ENCODE results near the gene FOXD4L6. TPM values are rescaled to one million over a fixed set of nuclear protein-coding genes. Genes with fewer than 3 reads are reported as not detected.
"Not testable (repeated sequence)": the region's sequence is repeated elsewhere in the genome, so short reads cannot be mapped to it uniquely, and the experiment has no call there.

Gene FOXD4L6
- total RNA-seq, 2 donors from 2014 or later: not detected

- ATAC-seq: peak; percentile 40 to 43
- H3K9me3 Mint-ChIP-seq; DNase-seq (ENCODE audit: low spot score in 2 of 2): not testable (repeated sequence)
These were observed 19.7 kb downstream of the FOXD4L6 start for GRCh38 chr9:41108816-41109215.

GRCh38 chr9:41106472-41107116 lies 21.9 kb downstream of the FOXD4L6 start:
- not testable (repeated sequence) for H3K36me3 Mint-ChIP-seq; H3K27ac Mint-ChIP-seq; DNase-seq (ENCODE audit: low spot score in 2 of 2); H3K9me3 Mint-ChIP-seq; ATAC-seq

More at GRCh38 chr9:41108816-41109215, 19.7 kb downstream of the FOXD4L6 start:
- not testable (repeated sequence) for H3K36me3 Mint-ChIP-seq, H3K27ac Mint-ChIP-seq

GRCh38 chr9:41105557-41106253 lies 22.8 kb downstream of the FOXD4L6 start:
- not testable (repeated sequence) for H3K36me3 Mint-ChIP-seq; H3K9me3 Mint-ChIP-seq; H3K27ac Mint-ChIP-seq; DNase-seq (ENCODE audit: low spot score in 2 of 2); ATAC-seq

- not testable (repeated sequence) for DNase-seq (ENCODE audit: low spot score in 2 of 2); H3K36me3 Mint-ChIP-seq; H3K27ac Mint-ChIP-seq; H3K9me3 Mint-ChIP-seq; ATAC-seq
These were observed 23.9 kb downstream of the FOXD4L6 start for GRCh38 chr9:41104542-41104941.

GRCh38 chr9:41100508-41100907 lies 28.0 kb downstream of the FOXD4L6 start:
- H3K9me3 Mint-ChIP-seq; ATAC-seq; H3K36me3 Mint-ChIP-seq; DNase-seq (ENCODE audit: low spot score in 2 of 2); H3K27ac Mint-ChIP-seq: not testable (repeated sequence)

GRCh38 chr9:41098759-41099158 lies 29.7 kb downstream of the FOXD4L6 start:
- H3K27ac Mint-ChIP-seq; DNase-seq (ENCODE audit: low spot score in 2 of 2); H3K9me3 Mint-ChIP-seq; H3K36me3 Mint-ChIP-seq: not testable (repeated sequence)
- peak; percentile 48 to 89 for ATAC-seq

GRCh38 chr9:41095060-41095459 lies 33.4 kb downstream of the FOXD4L6 start:
- peak in 1 of 2 donors; percentile 44 for ATAC-seq
- not testable (repeated sequence) for H3K36me3 Mint-ChIP-seq; H3K9me3 Mint-ChIP-seq; DNase-seq (ENCODE audit: low spot score in 2 of 2); H3K27ac Mint-ChIP-seq

- ATAC-seq; H3K9me3 Mint-ChIP-seq; DNase-seq (ENCODE audit: low spot score in 2 of 2); H3K27ac Mint-ChIP-seq; H3K36me3 Mint-ChIP-seq: not testable (repeated sequence)
These were observed 34.3 kb downstream of the FOXD4L6 start for GRCh38 chr9:41094010-41094773.

GRCh38 chr9:41090922-41091321 lies 37.6 kb downstream of the FOXD4L6 start:
- DNase-seq (ENCODE audit: low spot score in 2 of 2); H3K27ac Mint-ChIP-seq; ATAC-seq; H3K9me3 Mint-ChIP-seq; H3K36me3 Mint-ChIP-seq: not testable (repeated sequence)

GRCh38 chr9:41090386-41090785 lies 38.1 kb downstream of the FOXD4L6 start:
- not testable (repeated sequence) for H3K27ac Mint-ChIP-seq; H3K36me3 Mint-ChIP-seq; ATAC-seq; H3K9me3 Mint-ChIP-seq; DNase-seq (ENCODE audit: low spot score in 2 of 2)

GRCh38 chr9:41088450-41089059 lies 39.9 kb downstream of the FOXD4L6 start:
- not testable (repeated sequence) for DNase-seq (ENCODE audit: low spot score in 2 of 2); H3K36me3 Mint-ChIP-seq; H3K27ac Mint-ChIP-seq; H3K9me3 Mint-ChIP-seq
- ATAC-seq: peak; percentile 69 to 85

- not testable (repeated sequence) for H3K27ac Mint-ChIP-seq; ATAC-seq; H3K36me3 Mint-ChIP-seq; DNase-seq (ENCODE audit: low spot score in 2 of 2); H3K9me3 Mint-ChIP-seq
These were observed 40.6 kb downstream of the FOXD4L6 start for GRCh38 chr9:41087929-41088328.

- not testable (repeated sequence) for H3K9me3 Mint-ChIP-seq; H3K36me3 Mint-ChIP-seq; H3K27ac Mint-ChIP-seq; DNase-seq (ENCODE audit: low spot score in 2 of 2); ATAC-seq
These were observed 41.2 kb downstream of the FOXD4L6 start for GRCh38 chr9:41087157-41087780.

- ATAC-seq; DNase-seq (ENCODE audit: low spot score in 2 of 2); H3K9me3 Mint-ChIP-seq; H3K27ac Mint-ChIP-seq; H3K36me3 Mint-ChIP-seq: not testable (repeated sequence)
These were observed 41.8 kb downstream of the FOXD4L6 start for GRCh38 chr9:41086685-41087084.

GRCh38 chr9:41086215-41086614 lies 42.3 kb downstream of the FOXD4L6 start:
- H3K27ac Mint-ChIP-seq; H3K36me3 Mint-ChIP-seq; ATAC-seq; H3K9me3 Mint-ChIP-seq; DNase-seq (ENCODE audit: low spot score in 2 of 2): not testable (repeated sequence)

GRCh38 chr9:41082358-41082757 lies 46.1 kb downstream of the FOXD4L6 start:
- not testable (repeated sequence) for H3K27ac Mint-ChIP-seq; H3K9me3 Mint-ChIP-seq; ATAC-seq; DNase-seq (ENCODE audit: low spot score in 2 of 2); H3K36me3 Mint-ChIP-seq

Measured in activated naive CD4-positive, alpha-beta T cell treated with anti-CD3 and anti-CD28 coated beads, Interleukin-2, amount 50 U/mL, for 72 hours (primary cell).